GM23248 (cell line): ENCODE results near the gene HTR3B. TPM values are rescaled to one million over a fixed set of nuclear protein-coding genes. Genes with fewer than 3 reads are reported as not detected.

Experiments
- DNase-seq: peaks from one replicate; pipeline ENCODE4 v3.0.0-alpha.2; 2015
- H2AFZ ChIP-seq: fragments of 200-600 bp; sonication (generic); 2 replicates; pipeline ENCODE4 v1.6.1; 2016; ENCODE audit warnings: antibody characterized with exemption
- H3F3A ChIP-seq: fragments of 200-600 bp; sonication (generic); 2 replicates; pipeline ENCODE4 v1.6.1; 2016; ENCODE audit warnings: mild to moderate bottlenecking, antibody characterized with exemption, mixed run types; ENCODE audit not compliant: insufficient read depth
- H3K27ac ChIP-seq: fragments of 200-600 bp; sonication (generic); 2 replicates; pipeline ENCODE4 v1.5.1; 2016; ENCODE audit warnings: mild to moderate bottlenecking
- H3K27me3 ChIP-seq: fragments of 200-600 bp; sonication (generic); replicated peaks from 2 replicates; pipeline ENCODE4 v1.6.1; 2016; ENCODE audit warnings: mild to moderate bottlenecking; ENCODE audit not compliant: insufficient read depth
- H3K36me3 ChIP-seq: fragments of 200-600 bp; sonication (generic); 2 replicates; pipeline ENCODE4 v1.6.1; 2016; ENCODE audit warnings: low read depth, mild to moderate bottlenecking
- H3K4me1 ChIP-seq: fragments of 200-600 bp; sonication (generic); 2 replicates; pipeline ENCODE4 v1.6.1; 2016; ENCODE audit warnings: mild to moderate bottlenecking; ENCODE audit not compliant: insufficient read depth
- H3K4me2 ChIP-seq: fragments of 200-600 bp; sonication (generic); one replicate; pipeline ENCODE4 v1.6.1; 2016; ENCODE audit warnings: mild to moderate bottlenecking; ENCODE audit not compliant: unreplicated experiment
- H3K4me3 ChIP-seq: fragments of 200-600 bp; sonication (generic); 2 replicates; pipeline ENCODE4 v1.5.1; 2016; ENCODE audit warnings: mild to moderate bottlenecking
- H3K79me2 ChIP-seq: fragments of 200-600 bp; sonication (generic); 2 replicates; pipeline ENCODE4 v1.6.1; 2016; ENCODE audit warnings: mild to moderate bottlenecking; ENCODE audit not compliant: insufficient read depth
- H3K9ac ChIP-seq: fragments of 200-600 bp; sonication (generic); 2 replicates; pipeline ENCODE4 v1.6.1; 2016; ENCODE audit warnings: mild to moderate bottlenecking
- H3K9me2 ChIP-seq: fragments of 200-600 bp; sonication (generic); 2 replicates; pipeline ENCODE4 v1.6.1; 2016; ENCODE audit warnings: mixed run types, mild to moderate bottlenecking, moderate library complexity; ENCODE audit not compliant: insufficient read depth
- H3K9me3 ChIP-seq: fragments of 200-600 bp; sonication (generic); one replicate; pipeline ENCODE4 v1.6.1; 2017; ENCODE audit warnings: low read depth
- H4K20me1 ChIP-seq: fragments of 200-600 bp; sonication (generic); 2 replicates; pipeline ENCODE4 v1.6.0; 2016; ENCODE audit not compliant: insufficient read depth
- EZH2 ChIP-seq: fragments of 200-600 bp; sonication (generic); IDR thresholded peaks from 2 replicates; pipeline ENCODE4 v1.6.1; 2018; ENCODE audit warnings: antibody characterized with exemption, mild to moderate bottlenecking; ENCODE audit not compliant: insufficient read depth, poor library complexity, severe bottlenecking
- EZH2phosphoT487 ChIP-seq: fragments of 200-600 bp; sonication (generic); IDR thresholded peaks from 2 replicates; pipeline ENCODE4 v1.6.1; 2018; ENCODE audit warnings: antibody characterized with exemption, moderate library complexity, mild to moderate bottlenecking, low read depth; ENCODE audit not compliant: insufficient read depth
- WGBS, 2 experiments: methylation state at CpG; one replicate each; pipeline ENCODE4 v1.1.6; 2015 to 2017; ENCODE audit warnings: low lambda C conversion rate in 2 of 2, low coverage in 1 of 2; ENCODE audit errors: missing lambda C conversion rate in 2 of 2; 5-methylcytosine and 5-hydroxymethylcytosine counted together
- in situ Hi-C: fragments of 300-500 bp; cut with MboI; formaldehyde crosslinking; loops from 2 replicates; pipeline ENCODE4 v1.15.0; 2020
- polyA plus RNA-seq: library from polyadenylated mRNA; unstranded; fragments of >200 nt; fragmentation: Nextera tagmentation; extraction: Ambion mirVana; gene quantifications from 2 replicates; pipeline ENCODE4 v1.2.1, GENCODE V29; 2016
- total RNA-seq: library from RNA; depleted of rRNA; stranded (reverse); fragments of >200 nt; shearing (Covaris generic); gene quantifications from 2 replicates; pipeline ENCODE4 v1.2.3, GENCODE V29; 2014; rRNA removed

HTR3B gene
- total RNA-seq (not detected in 2 replicates), polyA plus RNA-seq (not detected in 2 replicates)

DNA sequence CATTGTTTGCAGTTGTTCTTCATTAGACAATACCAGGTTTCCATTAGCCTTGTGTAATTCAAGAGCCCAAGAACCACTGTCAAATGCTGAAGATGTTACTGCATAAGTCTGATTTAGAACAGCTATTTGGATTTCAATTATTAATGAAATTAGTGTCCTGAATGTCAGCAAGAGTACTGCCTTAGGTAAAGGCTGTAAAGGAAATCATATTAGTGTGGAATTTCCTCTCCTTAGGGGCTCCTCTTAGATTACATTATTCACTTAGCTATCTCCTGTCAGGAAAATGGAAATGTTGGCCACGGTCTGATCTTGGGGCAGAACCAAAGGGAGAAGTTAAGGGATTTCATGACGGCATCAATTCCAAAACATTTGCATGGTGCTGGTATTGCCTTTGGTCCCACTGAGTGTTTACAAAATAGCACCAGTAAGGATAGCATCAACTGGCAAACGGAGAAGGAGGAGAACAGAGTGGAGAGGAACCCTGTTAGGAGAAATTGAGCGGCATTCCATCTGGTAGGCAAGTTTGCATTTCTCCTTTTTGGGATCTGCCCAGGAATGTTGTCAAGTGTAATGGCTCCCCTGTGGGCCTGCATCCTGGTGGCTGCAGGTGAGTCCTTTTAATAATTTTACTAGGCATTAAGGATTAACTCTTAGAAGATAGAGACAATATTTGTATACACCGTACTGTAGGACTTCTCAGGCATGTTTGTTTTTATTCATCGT, at the start of gene HTR3B:
Gene HTR3B, plus strand, starts transcription at position 418 of the 723 bp plus-strand sequence. Its CDS starts 138 bp downstream, at position 556.
- Histone ChIP-seq H3K27ac (no peak within 1 kb of the TSS), H3K9me3 (no peaks in the 10 kb centered on the region), H3K4me2 (no peak within 1 kb of the TSS), H3K4me1 (no peaks in the 10 kb centered on the region), H2AFZ (no peak within 1 kb of the TSS), H4K20me1 (no peaks in the 10 kb centered on the region), H3K4me3 (no peak within 1 kb of the TSS), H3F3A (no peaks in the 10 kb centered on the region), H3K27me3 (peaks cover 58% of the 10 kb centered on the region), H3K9me2 (no peaks in the 10 kb centered on the region), H3K9ac (no peak within 1 kb of the TSS), H3K36me3 (no peaks in the 10 kb centered on the region), H3K79me2 (no peaks in the 10 kb centered on the region)
- in situ Hi-C loops, result loop anchor here (5.0 kb wide), 1 partner anchor 358 kb away; no protein-coding TSS in a partner anchor
- no peak for TF ChIP-seq EZH2phosphoT487
- TF ChIP-seq EZH2, result no peak
- WGBS, 2 experiments, result 35 to 43% methylated on average over 6 of the region's 6 CpGs
- DNase-seq, result no peak

DNA sequence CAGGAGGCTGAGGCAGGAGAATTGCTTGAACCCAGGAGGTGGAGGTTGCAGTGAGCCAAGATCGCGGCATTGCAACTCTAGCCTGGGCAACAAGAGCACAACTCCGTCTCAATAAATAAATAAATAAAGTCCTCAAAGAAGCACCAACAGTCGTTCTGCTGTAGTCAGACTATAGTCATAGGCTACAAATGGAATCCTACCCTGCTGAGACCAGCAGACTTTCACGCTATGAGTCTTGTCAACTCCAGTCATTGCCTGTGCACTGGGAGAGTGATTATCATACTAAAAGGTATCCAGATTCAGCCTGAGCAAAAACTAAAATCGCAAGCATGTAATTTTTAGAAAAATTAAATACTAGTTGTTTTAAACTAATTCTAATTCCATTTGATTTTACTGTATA, 48.8 kb upstream of the HTR3B start:
- no peak overlapping the region for H3K4me3 ChIP-seq
- no peak overlapping the region for H2AFZ ChIP-seq
- no peak for DNase-seq
- no peak overlapping the region for H3K4me2 ChIP-seq
- H3K9ac ChIP-seq, result no peak overlapping the region
- H3K9me3 ChIP-seq, result no peaks in the 10 kb centered on the region
- no peaks in the 10 kb centered on the region for H3K36me3 ChIP-seq
- H3K4me1 ChIP-seq, result no peaks in the 10 kb centered on the region
- peaks cover 35% of the 10 kb centered on the region for H3K79me2 ChIP-seq
- in situ Hi-C loops, result no loop called here
- H3K9me2 ChIP-seq, result no peaks in the 10 kb centered on the region
- H3F3A ChIP-seq, result no peaks in the 10 kb centered on the region
- H3K27ac ChIP-seq, result no peak overlapping the region
- H3K27me3 ChIP-seq, result no peaks in the 10 kb centered on the region
- WGBS, 2 experiments, result 92 to 94% methylated on average over 6 of the region's 6 CpGs
- no peaks in the 10 kb centered on the region for H4K20me1 ChIP-seq
- TF ChIP-seq EZH2phosphoT487, result no peak
- TF ChIP-seq EZH2, result no peak

- no peak overlapping the region for H3K4me3 ChIP-seq
- H3K27me3 ChIP-seq, result no peaks in the 10 kb centered on the region
- H3K9me2 ChIP-seq, result no peaks in the 10 kb centered on the region
- WGBS, 2 experiments, result 89 to 94% methylated on average over 5 of the region's 5 CpGs
- H3F3A ChIP-seq, result no peaks in the 10 kb centered on the region
- H3K9ac ChIP-seq, result no peak overlapping the region
- peaks cover 37% of the 10 kb centered on the region for H3K79me2 ChIP-seq
- no peaks in the 10 kb centered on the region for H3K4me1 ChIP-seq
- H3K36me3 ChIP-seq, result no peaks in the 10 kb centered on the region
- no peak overlapping the region for H3K27ac ChIP-seq
- H2AFZ ChIP-seq, result no peak overlapping the region
- in situ Hi-C loops, result no loop called here
- no peaks in the 10 kb centered on the region for H4K20me1 ChIP-seq
- no peak overlapping the region for H3K4me2 ChIP-seq
- TF ChIP-seq EZH2phosphoT487, result no peak
- TF ChIP-seq EZH2, result no peak
- DNase-seq, result no peak
- no peaks in the 10 kb centered on the region for H3K9me3 ChIP-seq
Observed at GRCh38 chr11:113856966-113857759, 47.4 kb upstream of the HTR3B start.

- H4K20me1 ChIP-seq, result no peaks in the 10 kb centered on the region
Observed at GRCh38 chr11:113859665-113860064, 44.9 kb upstream of the HTR3B start.

More at GRCh38 chr11:113859665-113860064, 44.9 kb upstream of the HTR3B start:
- Histone ChIP-seq H3K9me2 (no peaks in the 10 kb centered on the region), H2AFZ (no peak overlapping the region), H3K9ac (no peak overlapping the region), H3K4me2 (no peak overlapping the region), H3K4me1 (no peaks in the 10 kb centered on the region), H3K27me3 (no peaks in the 10 kb centered on the region), H3K36me3 (no peaks in the 10 kb centered on the region), H3K9me3 (no peaks in the 10 kb centered on the region), H3K79me2 (peaks cover 37% of the 10 kb centered on the region), H3K4me3 (no peak overlapping the region), H3K27ac (no peak overlapping the region), H3F3A (no peaks in the 10 kb centered on the region)
- DNase-seq, result no peak
- TF ChIP-seq EZH2phosphoT487, result no peak
- TF ChIP-seq EZH2, result no peak
- in situ Hi-C loops, result no loop called here
